Activated CD4-positive, alpha-beta T cell treated with anti-CD3 and anti-CD28 coated beads for 36 hours (primary cell): ENCODE data around the gene KCNMA1. TPM values are rescaled to one million over a fixed set of nuclear protein-coding genes. Genes with fewer than 3 reads are reported as not detected.

ENCODE experiments used
- ATAC-seq: fragments of 200-7000 bp; cut with Tn5 transposase; one replicate; pipeline ENCODE4 v1.10.0; 2021; ENCODE audit warnings: mild to moderate bottlenecking, moderate library complexity
- CTCF ChIA-PET: fragments of 350-600 bp; sonication (Branson Sonifier 250); formaldehyde crosslinking; loops from one replicate; lab custom pipeline; 2021; ENCODE audit warnings: antibody characterized with exemption; lab: Charles Lee
- POLR2A ChIA-PET: fragments of 350-600 bp; sonication (Branson Sonifier 250); formaldehyde crosslinking; loops from one replicate; lab custom pipeline; 2021; ENCODE audit warnings: antibody characterized with exemption, inconsistent platforms; lab: Charles Lee
- DNase-seq: peaks from one replicate; pipeline ENCODE4 v3.0.0-alpha.2; 2020
- H3K27ac Mint-ChIP-seq: one replicate; pipeline ENCODE4 v1.8.0; 2021; ENCODE audit warnings: mixed read lengths
- H3K27me3 Mint-ChIP-seq: one replicate; pipeline ENCODE4 v1.8.0; 2021; ENCODE audit warnings: mixed read lengths
- H3K36me3 Mint-ChIP-seq: one replicate; pipeline ENCODE4 v1.8.0; 2021; ENCODE audit warnings: low read depth, mixed read lengths
- H3K4me1 Mint-ChIP-seq: one replicate; pipeline ENCODE4 v1.8.0; 2021; ENCODE audit warnings: mixed read lengths
- H3K4me3 Mint-ChIP-seq: one replicate; pipeline ENCODE4 v1.8.0; 2021; ENCODE audit warnings: mild to moderate bottlenecking, moderate library complexity, mixed read lengths
- H3K9me3 Mint-ChIP-seq: one replicate; pipeline ENCODE4 v1.8.0; 2021; ENCODE audit warnings: low read depth, mixed read lengths
- intact Hi-C, 2 experiments: fragments of 100-400 bp; cut with DNase I in 1 of 2; cut with micrococcal nuclease in 1 of 2; formaldehyde crosslinking; loops; one replicate each; pipeline versions ENCODE4 v1.14.2 to v1.15.1; 2022 to 2024; cut with DNase I, micrococcal nuclease
- total RNA-seq, 2 experiments: library from RNA; stranded (reverse); gene quantifications; one replicate each; pipeline ENCODE4 v1.2.3, GENCODE V29; 2021

KCNMA1 gene
- total RNA-seq, 2 experiments from 2014 or later, result 0.18 TPM; not detected in 1

- ChIA-PET CTCF (interaction anchor here (2.0 kb wide), 1 partner anchor 8 kb away, joined by 7 read pairs; no protein-coding TSS in a partner anchor), POLR2A (no interaction called here)
- Mint-ChIP-seq H3K27me3 (peaks cover 2% of the 10 kb centered on the region), H3K4me1 (peaks cover 9% of the 10 kb centered on the region), H3K4me3 (no peak overlapping the region), H3K9me3 (no peaks in the 10 kb centered on the region), H3K27ac (no peak overlapping the region), H3K36me3 (no peaks in the 10 kb centered on the region)
- ATAC-seq (no peak), DNase-seq (no peak)
- intact Hi-C loops, result no loop called here
Measured at GRCh38 chr10:77049896-77050295, 587.7 kb downstream of the KCNMA1 start.

- peaks cover 2% of the 10 kb centered on the region for H3K27me3 Mint-ChIP-seq
- intact Hi-C loops, result no loop called here
- POLR2A ChIA-PET, result no interaction called here
Measured at GRCh38 chr10:77049146-77049545, 588.5 kb downstream of the KCNMA1 start.

GRCh38 chr10:77045085-77045484 is 592.5 kb downstream of the KCNMA1 start:
- ATAC-seq (no peak), DNase-seq (no peak)
- intact Hi-C loops, result no loop called here
- no peak overlapping the region for H3K4me3 Mint-ChIP-seq
- H3K9me3 Mint-ChIP-seq, result no peaks in the 10 kb centered on the region
- peaks cover 2% of the 10 kb centered on the region for H3K27me3 Mint-ChIP-seq
- H3K27ac Mint-ChIP-seq, result no peak overlapping the region
- POLR2A ChIA-PET, result no interaction called here
- no peaks in the 10 kb centered on the region for H3K36me3 Mint-ChIP-seq
- CTCF ChIA-PET, result no interaction called here
- peaks cover 12% of the 10 kb centered on the region for H3K4me1 Mint-ChIP-seq

More at GRCh38 chr10:77049146-77049545, 588.5 kb downstream of the KCNMA1 start:
- CTCF ChIA-PET, result no interaction called here
- no peak overlapping the region for H3K27ac Mint-ChIP-seq
- DNase-seq (no peak), ATAC-seq (no peak)
- H3K36me3 Mint-ChIP-seq, result no peaks in the 10 kb centered on the region
- H3K4me1 Mint-ChIP-seq, result peaks cover 9% of the 10 kb centered on the region
- no peaks in the 10 kb centered on the region for H3K9me3 Mint-ChIP-seq
- no peak overlapping the region for H3K4me3 Mint-ChIP-seq

- Mint-ChIP-seq H3K27ac (no peak overlapping the region), H3K27me3 (no peaks in the 10 kb centered on the region), H3K9me3 (no peaks in the 10 kb centered on the region), H3K4me1 (peaks cover 12% of the 10 kb centered on the region), H3K36me3 (no peaks in the 10 kb centered on the region), H3K4me3 (no peak overlapping the region)
- DNase-seq (no peak), ATAC-seq (no peak)
- ChIA-PET CTCF (no interaction called here), POLR2A (no interaction called here)
- intact Hi-C loops, result no loop called here
Measured at GRCh38 chr10:77043420-77043763, 594.2 kb downstream of the KCNMA1 start.

GRCh38 chr10:77042706-77043419 is 594.7 kb downstream of the KCNMA1 start:
- Mint-ChIP-seq H3K4me3 (no peak overlapping the region), H3K4me1 (peaks cover 12% of the 10 kb centered on the region), H3K9me3 (no peaks in the 10 kb centered on the region), H3K27me3 (no peaks in the 10 kb centered on the region), H3K36me3 (no peaks in the 10 kb centered on the region), H3K27ac (no peak overlapping the region)
- ChIA-PET CTCF (interaction anchor here (0.8 kb wide), 1 partner anchor 8 kb away, joined by 3 read pairs; no protein-coding TSS in a partner anchor), POLR2A (no interaction called here)
- ATAC-seq (no peak), DNase-seq (no peak)
- intact Hi-C loops, result no loop called here

- POLR2A ChIA-PET, result no interaction called here
- H3K27ac Mint-ChIP-seq, result peak overlapping the region; percentile 78
- intact Hi-C loops, result no loop called here
- ATAC-seq (peak; percentile 51), DNase-seq (peak; percentile 13)
- H3K4me1 Mint-ChIP-seq, result peaks cover 12% of the 10 kb centered on the region
- H3K36me3 Mint-ChIP-seq, result no peaks in the 10 kb centered on the region
- H3K4me3 Mint-ChIP-seq, result no peak overlapping the region
- no peaks in the 10 kb centered on the region for H3K9me3 Mint-ChIP-seq
- no peaks in the 10 kb centered on the region for H3K27me3 Mint-ChIP-seq
- CTCF ChIA-PET, result interaction anchor here (0.9 to 1.8 kb wide), 2 partner anchors 9 to 10 kb away, joined by 3 to 7 read pairs; no protein-coding TSS in a partner anchor
Measured at GRCh38 chr10:77041636-77042258, 595.9 kb downstream of the KCNMA1 start.

GRCh38 chr10:77038407-77038806 is 599.2 kb downstream of the KCNMA1 start:
- H3K9me3 Mint-ChIP-seq, result no peaks in the 10 kb centered on the region
- H3K36me3 Mint-ChIP-seq, result no peaks in the 10 kb centered on the region
- ChIA-PET CTCF (interaction anchor here (0.6 to 1.7 kb wide), 2 partner anchors 30 to 54 kb away, joined by 3 read pairs; no protein-coding TSS in a partner anchor), POLR2A (interaction anchor here (0.6 kb wide), 1 partner anchor 1827 kb away, joined by 3 read pairs; no protein-coding TSS in a partner anchor)
- no peak for DNase-seq
- H3K27me3 Mint-ChIP-seq, result no peaks in the 10 kb centered on the region
- H3K27ac Mint-ChIP-seq, result no peak overlapping the region
- H3K4me3 Mint-ChIP-seq, result no peak overlapping the region
- ATAC-seq, result no peak
- peaks cover 12% of the 10 kb centered on the region for H3K4me1 Mint-ChIP-seq
- intact Hi-C loops, result no loop called here

GRCh38 chr10:77037735-77038403 is 599.7 kb downstream of the KCNMA1 start:
- CTCF ChIA-PET, result interaction anchor here (0.6 to 2.3 kb wide), 3 partner anchors 10 to 30 kb away, joined by 3 to 6 read pairs (median 3); no protein-coding TSS in a partner anchor
- no peak overlapping the region for H3K27ac Mint-ChIP-seq
- no peaks in the 10 kb centered on the region for H3K27me3 Mint-ChIP-seq
- no peaks in the 10 kb centered on the region for H3K9me3 Mint-ChIP-seq
- no peak overlapping the region for H3K4me3 Mint-ChIP-seq
- no peak for DNase-seq
- H3K4me1 Mint-ChIP-seq, result peaks cover 12% of the 10 kb centered on the region
- intact Hi-C loops, result loop anchor here in 1 of 2 experiments (2.0 kb wide), 1 partner anchor 75 kb away; no protein-coding TSS in a partner anchor
- no peak for ATAC-seq
- no peaks in the 10 kb centered on the region for H3K36me3 Mint-ChIP-seq
- POLR2A ChIA-PET, result no interaction called here

- ChIA-PET POLR2A (no interaction called here), CTCF (interaction anchor here (0.5 to 2.3 kb wide), 4 partner anchors 10 to 35 kb away, joined by 3 to 6 read pairs (median 3); no protein-coding TSS in a partner anchor)
- DNase-seq (no peak), ATAC-seq (no peak)
- no peaks in the 10 kb centered on the region for H3K27me3 Mint-ChIP-seq
- intact Hi-C loops, result loop anchor here in 1 of 2 experiments (2.0 kb wide), 1 partner anchor 76 kb away; no protein-coding TSS in a partner anchor
- H3K4me3 Mint-ChIP-seq, result no peak overlapping the region
- H3K27ac Mint-ChIP-seq, result no peak overlapping the region
- no peaks in the 10 kb centered on the region for H3K9me3 Mint-ChIP-seq
- no peaks in the 10 kb centered on the region for H3K36me3 Mint-ChIP-seq
- H3K4me1 Mint-ChIP-seq, result peaks cover 12% of the 10 kb centered on the region
Measured at GRCh38 chr10:77036993-77037734, 600.4 kb downstream of the KCNMA1 start.

GRCh38 chr10:77036276-77036675 is 601.3 kb downstream of the KCNMA1 start:
- ChIA-PET CTCF (interaction anchor here (0.5 to 2.3 kb wide), 2 partner anchors 20 to 34 kb away, joined by 3 to 6 read pairs; no protein-coding TSS in a partner anchor), POLR2A (no interaction called here)
- intact Hi-C loops, result loop anchor here in 1 of 2 experiments (2.0 kb wide), 1 partner anchor 77 kb away; no protein-coding TSS in a partner anchor
- H3K4me3 Mint-ChIP-seq, result no peak overlapping the region
- DNase-seq (no peak), ATAC-seq (no peak)
- H3K27me3 Mint-ChIP-seq, result no peaks in the 10 kb centered on the region
- H3K27ac Mint-ChIP-seq, result no peak overlapping the region
- H3K9me3 Mint-ChIP-seq, result no peaks in the 10 kb centered on the region
- H3K4me1 Mint-ChIP-seq, result peaks cover 4% of the 10 kb centered on the region
- H3K36me3 Mint-ChIP-seq, result no peaks in the 10 kb centered on the region
